HG03521 (cell line): ENCODE measurements around the gene VPREB1.
"Not testable (repeated sequence)": the region's sequence is repeated elsewhere in the genome, so short reads cannot be mapped to it uniquely, and the experiment has no call there.

Source experiments
- ATAC-seq: cut with Tn5 transposase; IDR thresholded peaks from one replicate; pipeline ENCODE4 v1.9.1; 2021; ENCODE audit warnings: mild to moderate bottlenecking, moderate library complexity; ENCODE audit not compliant: unreplicated experiment

Gene VPREB1

GRCh38 chr22:22245256-22245909, 797 bp downstream of the VPREB1 start:
- no peak for ATAC-seq

GRCh38 chr22:22245935-22246525, 1.4 kb downstream of the VPREB1 start:
- no peak for ATAC-seq

GRCh38 chr22:22246706-22247105, 2.1 kb downstream of the VPREB1 start:
- no peak for ATAC-seq

GRCh38 chr22:22248878-22249277, 4.3 kb downstream of the VPREB1 start:
- ATAC-seq, result no peak

- ATAC-seq, result not testable (repeated sequence)
Measured at GRCh38 chr22:22250651-22251050, 6.1 kb downstream of the VPREB1 start.

GRCh38 chr22:22256133-22256532, 11.5 kb downstream of the VPREB1 start:
- not testable (repeated sequence) for ATAC-seq

- not testable (repeated sequence) for ATAC-seq
Measured at GRCh38 chr22:22258597-22259415, 14.2 kb downstream of the VPREB1 start.

GRCh38 chr22:22260169-22260568, 15.6 kb downstream of the VPREB1 start:
- ATAC-seq, result not testable (repeated sequence)

- not testable (repeated sequence) for ATAC-seq
Measured at GRCh38 chr22:22260586-22260985, 16.0 kb downstream of the VPREB1 start.

- not testable (repeated sequence) for ATAC-seq
Measured at GRCh38 chr22:22262332-22263074, 17.9 kb downstream of the VPREB1 start.

- ATAC-seq, result not testable (repeated sequence)
Measured at GRCh38 chr22:22263823-22264222, 19.2 kb downstream of the VPREB1 start.

- ATAC-seq, result not testable (repeated sequence)
Measured at GRCh38 chr22:22270036-22270676, 25.6 kb downstream of the VPREB1 start.

- not testable (repeated sequence) for ATAC-seq
Measured at GRCh38 chr22:22277423-22277822, 32.8 kb downstream of the VPREB1 start.

- ATAC-seq, result not testable (repeated sequence)
Measured at GRCh38 chr22:22284962-22285756, 40.6 kb downstream of the VPREB1 start.

GRCh38 chr22:22286390-22287105, 42.0 kb downstream of the VPREB1 start:
- not testable (repeated sequence) for ATAC-seq

- not testable (repeated sequence) for ATAC-seq
Measured at GRCh38 chr22:22287106-22287626, 42.6 kb downstream of the VPREB1 start.

GRCh38 chr22:22289666-22290065, 45.1 kb downstream of the VPREB1 start:
- not testable (repeated sequence) for ATAC-seq

GRCh38 chr22:22291129-22291806, 46.7 kb downstream of the VPREB1 start:
- ATAC-seq, result not testable (repeated sequence)
